GM12891 (cell line): ENCODE measurements around the gene KCNT1.

Experiments used
- POLR2A ChIP-seq: IDR thresholded peaks from 2 replicates; pipeline ENCODE4 v1.6.1; 2011; ENCODE audit warnings: low read depth, low read length, control low read depth
- POLR2AphosphoS5 ChIP-seq: IDR thresholded peaks from 2 replicates; pipeline ENCODE4 v1.6.1; 2011; ENCODE audit warnings: low read depth, low read length, control low read depth
- SPI1 ChIP-seq: IDR thresholded peaks from 2 replicates; pipeline ENCODE4 v1.6.1; 2011; ENCODE audit warnings: low read depth, low read length, control low read depth
- TAF1 ChIP-seq: IDR thresholded peaks from 2 replicates; pipeline ENCODE4 v1.6.1; 2011; ENCODE audit warnings: low read depth, low read length, control low read depth

GRCh38 chr9:135701067-135701958, 672 bp upstream of the KCNT1 start:
- TF ChIP-seq POLR2AphosphoS5, result no peak
- TF ChIP-seq TAF1, result no peak
- TF ChIP-seq POLR2A, result no peak
- no peak for TF ChIP-seq SPI1
